Osteocyte (in vitro differentiated cells): Measurements from ENCODE around the gene SCOC. TPM values are rescaled to one million over a fixed set of nuclear protein-coding genes. Genes with fewer than 3 reads are reported as not detected.

Source experiments
- DNase-seq: peaks from one replicate; pipeline ENCODE4 v3.0.0; 2021; ENCODE audit warnings: mixed read lengths; ENCODE audit not compliant: unreplicated experiment; ENCODE audit errors: extremely low spot score
- H3K27ac Mint-ChIP-seq: one replicate; pipeline ENCODE4 v1.8.0; 2021; ENCODE audit warnings: mild to moderate bottlenecking, mixed read lengths; ENCODE audit not compliant: unreplicated experiment
- H3K27me3 Mint-ChIP-seq: one replicate; pipeline ENCODE4 v1.8.0; 2021; ENCODE audit warnings: mixed read lengths; ENCODE audit not compliant: unreplicated experiment
- H3K36me3 Mint-ChIP-seq: one replicate; pipeline ENCODE4 v1.8.0; 2021; ENCODE audit warnings: mixed read lengths; ENCODE audit not compliant: unreplicated experiment
- H3K4me1 Mint-ChIP-seq: one replicate; pipeline ENCODE4 v1.8.0; 2021; ENCODE audit warnings: mixed read lengths; ENCODE audit not compliant: unreplicated experiment
- H3K4me3 Mint-ChIP-seq: one replicate; pipeline ENCODE4 v1.8.0; 2021; ENCODE audit warnings: mild to moderate bottlenecking, moderate library complexity, mixed read lengths; ENCODE audit not compliant: unreplicated experiment
- H3K9me3 Mint-ChIP-seq: one replicate; pipeline ENCODE4 v1.8.0; 2021; ENCODE audit warnings: mixed read lengths; ENCODE audit not compliant: unreplicated experiment
- CTCF ChIP-seq: fragments of 200-600 bp; sonication (generic); IDR thresholded peaks from 2 replicates; pipeline ENCODE4 v1.5.0; 2021; ENCODE audit warnings: antibody characterized with exemption, mild to moderate bottlenecking, moderate library complexity
- total RNA-seq: library from RNA; stranded (reverse); gene quantifications from 2 replicates; pipeline ENCODE4 v1.2.1, GENCODE V29; 2021

Gene SCOC
- total RNA-seq, 1 donor from 2014 or later, result 43.6 TPM

DNA sequence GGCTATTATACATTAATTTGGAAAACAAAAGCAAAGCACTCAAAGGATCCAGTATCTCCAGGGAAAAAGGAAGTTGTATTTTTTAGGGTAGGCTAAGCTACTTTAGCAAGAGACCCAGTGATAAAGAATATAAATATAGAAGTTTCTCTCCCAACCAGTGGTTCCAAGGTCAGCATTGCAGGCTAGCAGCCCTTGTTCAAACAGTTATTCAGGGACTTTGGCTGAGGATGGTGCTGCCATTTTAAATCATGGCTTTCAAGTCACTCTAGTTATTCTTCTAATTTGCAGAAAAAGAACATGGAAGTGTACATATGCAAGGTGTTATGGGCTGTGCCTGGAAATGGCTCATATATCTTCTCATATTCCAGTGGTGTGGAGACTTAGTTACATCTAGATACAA, 9.3 kb downstream of the SCOC start:
- Mint-ChIP-seq H3K4me3 (no peak overlapping the region), H3K27me3 (peaks cover 7% of the 10 kb centered on the region), H3K4me1 (peaks cover under 1% of the 10 kb centered on the region), H3K36me3 (peaks cover 17% of the 10 kb centered on the region), H3K27ac (no peak overlapping the region), H3K9me3 (no peaks in the 10 kb centered on the region)
- DNase-seq, result no peak
- no peak for TF ChIP-seq CTCF

GRCh38 chr4:140388015-140388414, 14.6 kb downstream of the SCOC start:
- no peak for TF ChIP-seq CTCF
- Mint-ChIP-seq H3K36me3 (no peaks in the 10 kb centered on the region), H3K27me3 (peaks cover 23% of the 10 kb centered on the region), H3K9me3 (no peaks in the 10 kb centered on the region), H3K27ac (no peak overlapping the region), H3K4me1 (no peaks in the 10 kb centered on the region), H3K4me3 (no peak overlapping the region)
- no peak for DNase-seq

DNA sequence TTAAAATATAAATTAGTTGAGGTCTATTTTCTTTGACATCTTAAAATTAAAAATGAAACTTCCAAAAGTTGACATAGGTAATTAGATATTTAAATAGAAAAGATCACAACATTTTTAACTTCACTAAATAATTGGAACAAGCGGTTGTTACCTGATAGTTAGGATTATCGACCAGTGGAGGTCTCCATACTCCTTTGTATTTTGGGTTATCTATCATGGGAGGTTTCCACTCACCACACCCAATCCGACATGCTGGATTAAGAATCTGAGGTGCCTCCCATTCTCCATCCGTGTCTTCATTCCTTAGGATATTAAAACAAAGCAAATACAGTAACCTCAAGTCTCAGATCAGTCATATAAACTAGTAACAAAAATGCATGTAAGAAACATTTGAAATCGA, 22.2 kb downstream of the SCOC start:
- DNase-seq, result no peak
- Mint-ChIP-seq H3K36me3 (no peaks in the 10 kb centered on the region), H3K4me3 (no peak overlapping the region), H3K4me1 (no peaks in the 10 kb centered on the region), H3K27ac (no peak overlapping the region), H3K27me3 (peaks cover 37% of the 10 kb centered on the region), H3K9me3 (no peaks in the 10 kb centered on the region)
- no peak for TF ChIP-seq CTCF

GRCh38 chr4:140400111-140400510, 26.7 kb downstream of the SCOC start:
- peaks cover 29% of the 10 kb centered on the region for H3K27me3 Mint-ChIP-seq
- H3K4me1 Mint-ChIP-seq, result no peaks in the 10 kb centered on the region
- DNase-seq, result no peak
- H3K36me3 Mint-ChIP-seq, result no peaks in the 10 kb centered on the region
- no peaks in the 10 kb centered on the region for H3K9me3 Mint-ChIP-seq
- no peak for TF ChIP-seq CTCF
- H3K27ac Mint-ChIP-seq, result no peak overlapping the region
- H3K4me3 Mint-ChIP-seq, result no peak overlapping the region

- Mint-ChIP-seq H3K4me1 (no peaks in the 10 kb centered on the region), H3K27ac (no peak overlapping the region), H3K27me3 (peaks cover 25% of the 10 kb centered on the region), H3K36me3 (no peaks in the 10 kb centered on the region), H3K9me3 (no peaks in the 10 kb centered on the region), H3K4me3 (no peak overlapping the region)
- DNase-seq, result no peak
- TF ChIP-seq CTCF, result no peak
These were observed 32.8 kb downstream of the SCOC start for GRCh38 chr4:140406292-140406691.
